Cerebellar cortex (tissue), 1 donor: ENCODE data around the gene AP3B1.
"Not testable (repeated sequence)": the region's sequence is repeated elsewhere in the genome, so short reads cannot be mapped to it uniquely, and the experiment has no call there.

Experiments used
- DNase-seq: peaks from one replicate; pipeline ENCODE4 v3.0.0-alpha.2; 2015; ENCODE audit warnings: low spot score

Gene AP3B1

GRCh38 chr5:78157001-78157400 is 137.5 kb downstream of the AP3B1 start:
- no peak for DNase-seq

GRCh38 chr5:78151594-78152271 is 142.8 kb downstream of the AP3B1 start:
- no peak for DNase-seq

GRCh38 chr5:78137290-78137689 is 157.2 kb downstream of the AP3B1 start:
- no peak for DNase-seq

GRCh38 chr5:78133423-78133822 is 161.1 kb downstream of the AP3B1 start:
- DNase-seq = no peak

GRCh38 chr5:78132507-78132906 is 162.0 kb downstream of the AP3B1 start:
- no peak for DNase-seq

- no peak for DNase-seq
Measured at GRCh38 chr5:78129597-78129996, 164.9 kb downstream of the AP3B1 start.

GRCh38 chr5:78127875-78128274 is 166.6 kb downstream of the AP3B1 start:
- DNase-seq = no peak

GRCh38 chr5:78126536-78126935 is 168.0 kb downstream of the AP3B1 start:
- no peak for DNase-seq

- DNase-seq = no peak
Measured at GRCh38 chr5:78116167-78116566, 178.3 kb downstream of the AP3B1 start.

- no peak for DNase-seq
Measured at GRCh38 chr5:78113689-78114264, 180.7 kb downstream of the AP3B1 start.

- no peak for DNase-seq
Measured at GRCh38 chr5:78112931-78113330, 181.6 kb downstream of the AP3B1 start.

- DNase-seq = no peak
Measured at GRCh38 chr5:78109891-78110324, 184.6 kb downstream of the AP3B1 start.

- DNase-seq = no peak
Measured at GRCh38 chr5:78108564-78108963, 185.9 kb downstream of the AP3B1 start.

- no peak for DNase-seq
Measured at GRCh38 chr5:78103232-78103918, 191.1 kb downstream of the AP3B1 start.

GRCh38 chr5:78102500-78102899 is 192.0 kb downstream of the AP3B1 start:
- no peak for DNase-seq

GRCh38 chr5:78095125-78095524 is 199.4 kb downstream of the AP3B1 start:
- no peak for DNase-seq

- no peak for DNase-seq
Measured at GRCh38 chr5:78090002-78090401, 204.5 kb downstream of the AP3B1 start.

GRCh38 chr5:78078858-78079257 is 215.6 kb downstream of the AP3B1 start:
- no peak for DNase-seq

GRCh38 chr5:78077369-78078068 is 217.0 kb downstream of the AP3B1 start:
- no peak for DNase-seq

- DNase-seq = no peak
Measured at GRCh38 chr5:78076351-78076750, 218.1 kb downstream of the AP3B1 start.

GRCh38 chr5:78075301-78075700 is 219.2 kb downstream of the AP3B1 start:
- no peak for DNase-seq

GRCh38 chr5:78070691-78071090 is 223.8 kb downstream of the AP3B1 start:
- DNase-seq = not testable (repeated sequence)

GRCh38 chr5:78067581-78067980 is 226.9 kb downstream of the AP3B1 start:
- not testable (repeated sequence) for DNase-seq
